Peyer's patch (tissue), 4 donors: ENCODE results near the gene GHRH. TPM values are rescaled to one million over a fixed set of nuclear protein-coding genes. Genes with fewer than 3 reads are reported as not detected.
A peak's percentile ranks its signal among the peaks of the same experiment; 100 is the strongest.

ENCODE experiments used
- DNase-seq, 3 donors: peaks; one replicate each; pipeline ENCODE4 v3.0.0-alpha.2; 2017 to 2019
- H3K27ac ChIP-seq, 4 donors: fragments of 200-600 bp; sonication (generic); one replicate each; pipeline ENCODE4 v1.5.1; 2016 to 2019
- H3K27me3 ChIP-seq, 2 donors: fragments of 200-600 bp; sonication (generic); one replicate each; pipeline ENCODE4 v1.5.1; 2019
- H3K36me3 ChIP-seq, 3 donors: fragments of 200-600 bp; sonication (generic); one replicate each; pipeline ENCODE4 v1.5.1; 2016 to 2019
- H3K4me1 ChIP-seq, 4 donors: fragments of 200-600 bp; sonication (generic); one replicate each; pipeline ENCODE4 v1.5.1; 2016 to 2019
- H3K4me3 ChIP-seq, 4 donors: fragments of 200-600 bp; sonication (generic); 1 replicate in 3 of 4; 2 replicates in 1 of 4; pipeline ENCODE4 v1.5.1; 2016 to 2019; ENCODE audit warnings: mild to moderate bottlenecking in 1 of 4
- H3K9me3 ChIP-seq, 4 donors: fragments of 200-600 bp; sonication (generic); one replicate each; pipeline ENCODE4 v1.5.1; 2016 to 2019; ENCODE audit warnings: mild to moderate bottlenecking in 1 of 4
- POLR2A ChIP-seq, 2 donors: fragments of 450-650 bp; IDR thresholded peaks; one replicate each; pipeline ENCODE4 v1.5.1; 2017; ENCODE audit warnings: antibody characterized with exemption in 2 of 2, mild to moderate bottlenecking in 2 of 2, moderate library complexity in 2 of 2
- total RNA-seq, 4 donors: library from RNA; depleted of rRNA; stranded (reverse); fragments of >200 nt; gene quantifications; one replicate each; pipeline ENCODE4 v1.1.0, GENCODE V29; 2016
- TF ChIP-seq, protein P1 (sequence below), 6 experiments: fragments of 450-650 bp in 4 of 6; fragments of 200-600 bp in 2 of 6; sonication (generic) in 1 of 6; IDR thresholded peaks; one replicate each; pipeline ENCODE4 v1.5.1; 2017 to 2019; ENCODE audit warnings: antibody characterized with exemption in 6 of 6, mild to moderate bottlenecking in 3 of 6, moderate library complexity in 1 of 6

GHRH gene
- total RNA-seq, 4 donors from 2014 or later = not detected

DNA sequence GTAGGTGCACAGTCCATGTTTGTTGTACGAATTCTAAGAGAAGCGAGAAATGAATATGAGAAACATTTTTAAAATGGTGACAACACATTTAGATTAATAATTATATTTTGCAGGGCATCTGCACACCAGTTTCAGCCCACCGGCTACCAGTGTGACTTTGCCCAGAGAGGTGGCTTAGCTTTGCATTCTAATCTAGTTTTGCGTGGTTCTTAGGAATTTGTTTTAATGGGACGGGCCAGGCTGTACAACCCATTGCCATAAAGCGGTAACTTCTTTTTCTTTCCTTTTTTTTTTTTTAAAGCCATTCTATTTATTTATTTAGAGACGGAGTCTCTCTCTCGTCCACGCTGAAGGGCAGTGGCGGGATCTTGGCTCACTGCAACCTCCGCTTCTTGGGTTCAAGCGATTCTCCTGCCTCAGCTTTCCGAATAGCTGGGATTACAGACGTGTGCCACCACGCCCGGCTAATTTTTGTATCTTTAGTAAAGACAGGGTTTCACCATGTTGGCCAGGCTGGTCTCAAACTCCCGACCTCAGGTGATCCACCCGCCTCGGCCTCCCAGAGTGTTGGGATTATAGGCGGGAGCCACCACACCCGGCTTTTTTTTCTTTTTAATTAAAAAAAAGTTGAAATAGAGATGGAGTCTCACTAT lies 28.7 kb upstream of the GHRH start:
- Histone ChIP-seq H3K9me3 (no peaks in the 10 kb centered on the region), H3K4me3 (peak overlapping the region; percentile 75 to 88 (median 85)), H3K27me3 (no peaks in the 10 kb centered on the region), H3K36me3 (no peaks in the 10 kb centered on the region), H3K27ac (peak overlapping the region; percentile 85 to 96 (median 92)), H3K4me1 (peaks cover 0 to 18% (median 0%) of the 10 kb centered on the region in 4 donors)
- DNase-seq = no peak
- TF ChIP-seq, protein P1, sequence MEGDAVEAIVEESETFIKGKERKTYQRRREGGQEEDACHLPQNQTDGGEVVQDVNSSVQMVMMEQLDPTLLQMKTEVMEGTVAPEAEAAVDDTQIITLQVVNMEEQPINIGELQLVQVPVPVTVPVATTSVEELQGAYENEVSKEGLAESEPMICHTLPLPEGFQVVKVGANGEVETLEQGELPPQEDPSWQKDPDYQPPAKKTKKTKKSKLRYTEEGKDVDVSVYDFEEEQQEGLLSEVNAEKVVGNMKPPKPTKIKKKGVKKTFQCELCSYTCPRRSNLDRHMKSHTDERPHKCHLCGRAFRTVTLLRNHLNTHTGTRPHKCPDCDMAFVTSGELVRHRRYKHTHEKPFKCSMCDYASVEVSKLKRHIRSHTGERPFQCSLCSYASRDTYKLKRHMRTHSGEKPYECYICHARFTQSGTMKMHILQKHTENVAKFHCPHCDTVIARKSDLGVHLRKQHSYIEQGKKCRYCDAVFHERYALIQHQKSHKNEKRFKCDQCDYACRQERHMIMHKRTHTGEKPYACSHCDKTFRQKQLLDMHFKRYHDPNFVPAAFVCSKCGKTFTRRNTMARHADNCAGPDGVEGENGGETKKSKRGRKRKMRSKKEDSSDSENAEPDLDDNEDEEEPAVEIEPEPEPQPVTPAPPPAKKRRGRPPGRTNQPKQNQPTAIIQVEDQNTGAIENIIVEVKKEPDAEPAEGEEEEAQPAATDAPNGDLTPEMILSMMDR (IDR thresholded peaks at IDR 0.05) = no peak
- no peak for TF ChIP-seq POLR2A (IDR thresholded peaks at IDR 0.05)

DNA sequence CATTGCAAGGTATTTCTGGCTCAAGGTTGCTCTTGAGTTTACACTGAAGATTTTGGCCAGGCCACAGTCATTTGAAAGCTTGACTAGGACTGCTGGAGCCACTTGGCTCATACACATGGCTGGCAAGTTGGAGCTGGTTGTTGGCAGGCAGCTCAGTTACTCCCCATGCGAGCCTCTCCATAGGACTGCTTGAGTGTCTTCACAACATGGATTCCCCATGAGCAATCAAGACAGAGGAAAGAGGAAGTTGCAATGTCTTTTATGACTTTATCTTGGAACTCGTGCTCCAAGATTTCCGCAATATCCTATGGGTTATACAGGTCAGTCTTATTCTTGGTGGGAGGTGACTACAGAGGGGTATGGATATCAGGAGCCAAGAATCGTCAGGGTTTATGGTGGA lies 26.5 kb upstream of the GHRH start:
- Histone ChIP-seq H3K4me1 (peaks cover 0 to 9% (median 0%) of the 10 kb centered on the region in 4 donors), H3K9me3 (no peaks in the 10 kb centered on the region), H3K36me3 (no peaks in the 10 kb centered on the region), H3K4me3 (no peak overlapping the region), H3K27ac (no peak overlapping the region), H3K27me3 (no peaks in the 10 kb centered on the region)
- TF ChIP-seq POLR2A (IDR thresholded peaks at IDR 0.05) = no peak
- TF ChIP-seq, protein P1 (IDR thresholded peaks at IDR 0.05) = no peak
- DNase-seq = peak in 1 of 3 donors; percentile 7

DNA sequence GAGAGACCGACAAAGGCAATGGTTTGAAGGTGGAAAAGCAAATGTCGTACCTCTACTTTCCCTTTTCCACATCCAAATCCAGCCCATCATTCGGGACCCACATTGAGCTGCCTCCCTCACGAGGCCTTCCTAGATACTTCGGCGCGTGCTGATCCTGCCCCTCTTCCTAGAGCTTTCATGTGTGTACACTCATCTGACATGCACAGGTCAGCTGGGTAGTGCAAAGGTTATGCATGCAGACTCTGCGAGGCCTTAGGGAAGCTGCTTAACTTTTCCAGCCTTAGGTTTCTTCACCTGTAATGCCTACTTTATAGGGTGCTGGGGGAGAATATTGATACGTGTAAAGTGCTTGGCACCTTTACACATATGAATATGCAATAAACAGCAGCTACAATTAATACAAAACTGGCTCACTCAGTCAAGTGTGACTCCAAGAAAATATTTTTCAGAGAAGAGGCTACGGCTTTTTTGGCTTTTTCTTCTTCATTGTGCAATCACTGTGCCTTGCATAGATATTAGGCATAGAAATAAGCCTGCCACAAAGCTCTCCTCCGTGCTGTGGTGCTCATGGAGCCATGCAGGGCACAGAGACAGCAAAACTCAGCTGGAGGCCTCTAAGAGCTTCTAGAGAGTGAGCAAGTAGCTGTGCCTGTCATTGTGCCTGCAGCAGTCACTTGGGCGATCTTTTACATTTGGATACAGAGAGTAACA lies 24.2 kb upstream of the GHRH start:
- Histone ChIP-seq H3K4me1 (peaks cover 0 to 6% (median 0%) of the 10 kb centered on the region in 4 donors), H3K9me3 (no peaks in the 10 kb centered on the region)

DNA sequence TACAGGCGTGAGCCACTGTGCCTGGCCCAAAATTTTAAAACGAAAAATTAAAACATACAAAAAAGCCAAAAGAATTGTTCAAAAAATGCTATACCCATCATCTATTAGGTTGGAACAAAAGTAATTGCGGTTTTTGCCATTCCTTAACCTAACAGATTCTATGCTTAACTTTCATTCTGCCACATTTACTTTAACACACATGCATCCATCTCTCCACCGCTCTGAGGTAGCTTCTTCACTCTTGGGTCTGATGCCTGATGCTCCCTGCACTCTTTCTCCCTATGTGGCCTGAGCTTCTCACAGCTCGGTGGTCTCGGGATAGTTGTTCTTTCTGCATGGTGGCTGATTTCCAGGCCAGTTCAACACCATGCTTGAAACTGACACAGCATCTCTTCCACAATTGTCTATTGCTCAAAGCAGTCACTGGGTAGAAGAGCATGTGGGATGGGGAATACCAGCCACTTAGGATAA lies 23.1 kb upstream of the GHRH start:
- no peaks in the 10 kb centered on the region for H3K4me1 ChIP-seq
- no peak overlapping the region for H3K27ac ChIP-seq
- no peaks in the 10 kb centered on the region for H3K27me3 ChIP-seq
- no peak for TF ChIP-seq POLR2A (IDR thresholded peaks at IDR 0.05)
- TF ChIP-seq, protein P1 (IDR thresholded peaks at IDR 0.05) = no peak
- no peak overlapping the region for H3K4me3 ChIP-seq
- no peaks in the 10 kb centered on the region for H3K9me3 ChIP-seq
- H3K36me3 ChIP-seq = no peaks in the 10 kb centered on the region
- DNase-seq = peak in 1 of 3 donors; percentile 10

More for the DNA sequence above, 24.2 kb upstream of the GHRH start:
- H3K36me3 ChIP-seq = no peaks in the 10 kb centered on the region
- H3K27ac ChIP-seq = no peak overlapping the region
- DNase-seq = peak in 1 of 3 donors; percentile 48
- no peak overlapping the region for H3K4me3 ChIP-seq
- no peaks in the 10 kb centered on the region for H3K27me3 ChIP-seq
- TF ChIP-seq, protein P1 (IDR thresholded peaks at IDR 0.05) = no peak
- no peak for TF ChIP-seq POLR2A (IDR thresholded peaks at IDR 0.05)

DNA sequence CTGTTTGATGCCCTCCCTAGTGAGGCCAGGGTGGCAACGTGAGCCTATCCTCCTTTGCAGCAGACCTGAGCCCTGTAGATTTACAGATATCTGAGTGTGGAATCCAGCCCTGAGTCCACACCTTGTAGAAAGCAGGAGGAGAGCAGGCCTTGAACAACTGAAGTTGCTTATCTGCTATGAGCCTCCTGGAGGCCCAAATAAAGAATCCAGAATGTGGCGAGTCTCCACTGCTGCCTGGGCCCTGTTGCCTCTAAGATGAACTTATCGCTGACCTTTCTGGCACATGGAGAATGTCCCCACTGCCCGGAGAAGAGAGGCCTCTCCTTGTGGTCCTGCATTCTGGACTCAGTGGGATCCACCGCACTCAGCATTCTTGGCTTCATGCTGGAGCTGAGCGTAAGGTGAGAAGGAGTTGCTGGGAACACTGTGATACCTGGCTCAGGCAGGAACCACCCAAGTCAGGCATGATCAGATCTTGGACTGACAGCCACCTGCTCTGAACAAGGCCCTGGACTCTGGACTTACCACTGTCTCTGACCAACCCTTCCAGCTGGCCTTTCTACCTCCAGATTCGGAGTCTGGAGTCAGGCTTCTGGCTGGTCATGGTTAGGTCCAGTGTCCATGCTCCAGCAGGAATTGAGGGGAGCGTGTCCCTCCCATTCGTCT lies 22.0 kb upstream of the GHRH start:
- no peaks in the 10 kb centered on the region for H3K9me3 ChIP-seq
- peak overlapping the region in 3 of 4 donors; percentile 56 to 85 (median 82) for H3K27ac ChIP-seq
- DNase-seq = peak in 2 of 3 donors; percentile 76 to 79
- no peak overlapping the region for H3K4me3 ChIP-seq
- TF ChIP-seq POLR2A (IDR thresholded peaks at IDR 0.05) = peak; percentile 14 to 50
- TF ChIP-seq, protein P1 (IDR thresholded peaks at IDR 0.05) = no peak
- no peaks in the 10 kb centered on the region for H3K27me3 ChIP-seq
- H3K4me1 ChIP-seq = no peaks in the 10 kb centered on the region
- no peaks in the 10 kb centered on the region for H3K36me3 ChIP-seq
